HCT116 (cell line): Measurements from ENCODE around the gene KANSL1. TPM values are rescaled to one million over a fixed set of nuclear protein-coding genes. Genes with fewer than 3 reads are reported as not detected.

Source experiments
- ATAC-seq: fragments of 200-7000 bp; cut with Tn5 transposase; 2 replicates; pipeline ENCODE4 v1.9.1; 2020; ENCODE audit warnings: mild to moderate bottlenecking, moderate library complexity
- BruUV-seq: library from RNA; stranded (reverse); fragments of 400-500 nt; replicated peaks from 2 replicates; lab custom pipeline; 2021; lab: Mats Ljungman, UMichigan
- CTCF ChIA-PET: fragments of 300-600 bp; sonication (Branson Sonifier 250); formaldehyde crosslinking; loops from one replicate; lab custom pipeline; 2021; ENCODE audit warnings: antibody characterized with exemption; lab: Charles Lee
- POLR2A ChIA-PET: fragments of 300-600, 350-600 bp; sonication (Branson Sonifier 250); formaldehyde crosslinking; loops from one replicate; lab custom pipeline; 2021; ENCODE audit warnings: antibody characterized with exemption; lab: Charles Lee
- RAD21 ChIA-PET, 2 experiments: fragments of 300-600 bp; sonication (Branson Sonifier 250); formaldehyde crosslinking; loops; one replicate each; lab custom pipeline; 2023; ENCODE audit warnings: low total read pairs in 2 of 2; ENCODE audit not compliant: uncharacterized antibody in 2 of 2, unreplicated experiment in 2 of 2, low non-redundant PET in 1 of 2; lab: Charles Lee
- DNase-seq: peaks from one replicate; pipeline ENCODE4 v3.0.0-alpha.2; 2010; ENCODE audit warnings: low read depth, low spot score
- H2AFZ ChIP-seq: fragments of 200-600 bp; shearing (Covaris generic), sonication (generic); 2 replicates; pipeline ENCODE4 v1.6.1; 2017; ENCODE audit warnings: low read depth, mixed run types, mixed read lengths, antibody characterized with exemption, low read length; ENCODE audit not compliant: poor library complexity, severe bottlenecking
- H3K27ac ChIP-seq: 2 replicates; pipeline ENCODE4 v1.5.1; 2012; ENCODE audit warnings: low read depth, low read length
- H3K27me3 ChIP-seq: fragments of 200-600 bp; sonication (generic); 2 replicates; pipeline ENCODE4 v1.6.1; 2016; ENCODE audit warnings: mixed run types, low read length, mixed read lengths; ENCODE audit not compliant: insufficient read depth
- H3K36me3 ChIP-seq, 2 experiments: fragments of 200-500 bp in 1 of 2; fragments of 200-600 bp in 1 of 2; sonication (Bioruptor generic) in 1 of 2; sonication (generic) in 1 of 2; 2 replicates each; pipeline versions ENCODE4 v1.5.1 to v1.6.1; 2014 to 2016; ENCODE audit warnings: low read length in 2 of 2, inconsistent platforms in 1 of 2, mixed read lengths in 1 of 2, mixed run types in 1 of 2; ENCODE audit not compliant: insufficient read depth in 2 of 2, control insufficient read depth in 1 of 2
- H3K4me1 ChIP-seq, 2 experiments: fragments of 200-600 bp in 1 of 2; sonication (generic) in 1 of 2; 2 replicates each; pipeline versions ENCODE4 v1.5.1 to v1.6.1; 2012 to 2017; ENCODE audit warnings: low read length in 2 of 2, inconsistent platforms in 1 of 2, mild to moderate bottlenecking in 1 of 2, mixed read lengths in 1 of 2, mixed run types in 1 of 2, moderate library complexity in 1 of 2; ENCODE audit not compliant: insufficient read depth in 2 of 2, control insufficient read depth in 1 of 2
- H3K4me2 ChIP-seq: fragments of 200-600 bp; sonication (generic); 2 replicates; pipeline ENCODE4 v1.6.1; 2017; ENCODE audit warnings: mixed run types, low read length, mixed read lengths
- H3K4me3 ChIP-seq, 2 experiments: fragments of 200-600 bp in 1 of 2; sonication (generic) in 1 of 2; replicated peaks in 1 of 2; 2 replicates each; pipeline ENCODE4 v1.5.1; 2011 to 2016; ENCODE audit warnings: low read length in 2 of 2, control low read depth in 1 of 2, low read depth in 1 of 2, mild to moderate bottlenecking in 1 of 2, mixed read lengths in 1 of 2, mixed run types in 1 of 2
- H3K79me2 ChIP-seq: fragments of 200-600 bp; sonication (generic); 2 replicates; pipeline ENCODE4 v1.6.1; 2017; ENCODE audit warnings: mild to moderate bottlenecking, mixed run types, low read length, moderate library complexity, mixed read lengths; ENCODE audit not compliant: insufficient read depth
- H3K9ac ChIP-seq: fragments of 200-600 bp; sonication (generic); 2 replicates; pipeline ENCODE4 v1.6.1; 2016; ENCODE audit warnings: low read length, mixed read lengths
- H3K9me2 ChIP-seq: fragments of 200-600 bp; sonication (generic), shearing (Covaris generic); 2 replicates; pipeline ENCODE4 v1.6.1; 2017; ENCODE audit warnings: mixed run types, mild to moderate bottlenecking, moderate library complexity; ENCODE audit not compliant: insufficient read depth
- H3K9me3 ChIP-seq, 2 experiments: fragments of 200-500 bp in 1 of 2; fragments of 200-600 bp in 1 of 2; sonication (Bioruptor generic) in 1 of 2; sonication (generic) in 1 of 2; 2 replicates each; pipeline ENCODE4 v1.6.1; 2014 to 2017; ENCODE audit warnings: low read length in 2 of 2, mixed read lengths in 2 of 2, inconsistent platforms in 1 of 2, low read depth in 1 of 2, mild to moderate bottlenecking in 1 of 2, mixed run types in 1 of 2, moderate library complexity in 1 of 2; ENCODE audit not compliant: control insufficient read depth in 1 of 2, insufficient read depth in 1 of 2
- H4K20me1 ChIP-seq: fragments of 200-600 bp; sonication (generic), shearing (Covaris generic); 2 replicates; pipeline ENCODE4 v1.6.1; 2017; ENCODE audit warnings: mixed run types, mild to moderate bottlenecking, moderate library complexity; ENCODE audit not compliant: insufficient read depth
- CBX3 ChIP-seq: IDR thresholded peaks from 2 replicates; pipeline ENCODE4 v1.6.1; 2012; ENCODE audit warnings: low read depth
- CEBPB ChIP-seq: IDR thresholded peaks from 2 replicates; pipeline ENCODE4 v1.6.1; 2012; ENCODE audit warnings: low read depth
- EGR1 ChIP-seq: IDR thresholded peaks from 2 replicates; pipeline ENCODE4 v1.6.1; 2012; ENCODE audit warnings: low read depth
- ELF1 ChIP-seq: IDR thresholded peaks from 2 replicates; pipeline ENCODE4 v1.6.1; 2012; ENCODE audit warnings: low read depth, borderline replicate concordance
- EZH2 ChIP-seq: fragments of 200-600 bp; sonication (generic); IDR thresholded peaks from 2 replicates; pipeline ENCODE4 v1.6.1; 2017; ENCODE audit warnings: antibody characterized with exemption, mixed run types
- EZH2phosphoT487 ChIP-seq: fragments of 200-600 bp; IDR thresholded peaks from 2 replicates; pipeline ENCODE4 v1.6.1; 2018; ENCODE audit warnings: antibody characterized with exemption, borderline replicate concordance
- FOSL1 ChIP-seq: IDR thresholded peaks from 2 replicates; pipeline ENCODE4 v1.6.1; 2012; ENCODE audit warnings: low read depth
- MAX ChIP-seq: IDR thresholded peaks from 2 replicates; pipeline ENCODE4 v1.6.1; 2012
- POLR2A ChIP-seq: IDR thresholded peaks from 2 replicates; pipeline ENCODE4 v1.7.0; 2011; ENCODE audit warnings: borderline replicate concordance; ENCODE audit not compliant: insufficient read depth, insufficient read length; ENCODE audit errors: extremely low read depth
- POLR2AphosphoS5 ChIP-seq: IDR thresholded peaks from 2 replicates; pipeline ENCODE4 v1.6.1; 2011; ENCODE audit warnings: mild to moderate bottlenecking, low read depth, low read length, moderate library complexity
- RAD21 ChIP-seq: IDR thresholded peaks from 2 replicates; pipeline ENCODE4 v1.6.1; 2012; ENCODE audit warnings: low read depth, mild to moderate bottlenecking
- REST ChIP-seq: IDR thresholded peaks from 2 replicates; pipeline ENCODE4 v1.6.1; 2012; ENCODE audit warnings: low read depth
- SIN3A ChIP-seq: IDR thresholded peaks from 2 replicates; pipeline ENCODE4 v1.6.1; 2012; ENCODE audit warnings: low read depth
- SP1 ChIP-seq: IDR thresholded peaks from 2 replicates; pipeline ENCODE4 v1.6.1; 2012; ENCODE audit warnings: low read depth
- SRF ChIP-seq: IDR thresholded peaks from 2 replicates; pipeline ENCODE4 v1.6.1; 2012; ENCODE audit warnings: low read depth
- TCF7L2 ChIP-seq: IDR thresholded peaks from 2 replicates; pipeline ENCODE4 v1.7.0; 2011; ENCODE audit warnings: borderline replicate concordance, inconsistent platforms; ENCODE audit not compliant: insufficient read depth, insufficient read length; ENCODE audit errors: extremely low read depth
- YY1 ChIP-seq: IDR thresholded peaks from 2 replicates; pipeline ENCODE4 v1.6.1; 2011; ENCODE audit warnings: low read length, low read depth, moderate library complexity, mild to moderate bottlenecking; ENCODE audit not compliant: insufficient replicate concordance; ENCODE audit errors: extremely low read depth
- ZBTB33 ChIP-seq: IDR thresholded peaks from 2 replicates; pipeline ENCODE4 v1.6.1; 2011; ENCODE audit warnings: mild to moderate bottlenecking, low read length, moderate library complexity; ENCODE audit not compliant: insufficient replicate concordance; ENCODE audit errors: extremely low read depth
- ZFX ChIP-seq: fragments of 450-650 bp; IDR thresholded peaks from 2 replicates; pipeline ENCODE4 v1.6.1; 2017
- ZNF274 ChIP-seq: fragments of 200-500 bp; sonication (Bioruptor generic); IDR thresholded peaks from 2 replicates; pipeline ENCODE4 v1.6.1; 2014; ENCODE audit warnings: mild to moderate bottlenecking, low read depth, low read length, inconsistent platforms
- intact Hi-C: fragments of 100-400 bp; cut with micrococcal nuclease; formaldehyde crosslinking; loops from 2 replicates; pipeline ENCODE4 v1.10.0; 2022
- total RNA-seq: library from RNA; stranded (reverse); gene quantifications from one replicate; pipeline ENCODE4 v1.2.1, GENCODE V29; 2021; ENCODE audit not compliant: unreplicated experiment

Gene KANSL1
- total RNA-seq, 1 experiment from 2014 or later = 77.5 TPM

GRCh38 chr17:46108550-46109110 lies 84.6 kb downstream of the KANSL1 start:
- Histone ChIP-seq H3K27me3 (no peaks in the 10 kb centered on the region), H3K9ac (no peak overlapping the region), H3K9me2 (no peaks in the 10 kb centered on the region), H3K27ac (no peak overlapping the region), H3K4me3 (no peak overlapping the region), H3K9me3 (no peaks in the 10 kb centered on the region), H2AFZ (no peak overlapping the region), H4K20me1 (peaks cover 44% of the 10 kb centered on the region; the same call in 1 of the 2 replicates), H3K4me2 (no peak overlapping the region), H3K36me3 (no peaks in the 10 kb centered on the region), H3K79me2 (peaks cover 100% of the 10 kb centered on the region), H3K4me1 (no peaks in the 10 kb centered on the region)
- ChIA-PET RAD21 (no interaction called here), POLR2A (interaction anchor here (0.6 kb wide), 1 partner anchor 107 kb away, joined by 3 read pairs; no protein-coding TSS in a partner anchor), CTCF (no interaction called here)
- BruUV-seq = no TSS peak
- no peak for DNase-seq
- ATAC-seq = no peak
- TF ChIP-seq YY1 (no peak), CBX3 (no peak), REST (no peak), ZFX (no peak), CEBPB (no peak), ZNF274 (no peak), SRF (no peak), FOSL1 (no peak), SIN3A (no peak), MAX (no peak), EGR1 (no peak), TCF7L2 (no peak), EZH2phosphoT487 (no peak), EZH2 (no peak), ZBTB33 (no peak), RAD21 (no peak), ELF1 (no peak), POLR2AphosphoS5 (no peak), POLR2A (no peak), SP1 (no peak)
- intact Hi-C loops = no loop called here
